ENCODE data around the gene ADIPOR1.
"Not testable (repeated sequence)": the region's sequence is repeated elsewhere in the genome, so short reads cannot be mapped to it uniquely, and the experiment has no call there.

The ADIPOR1 gene

DNA sequence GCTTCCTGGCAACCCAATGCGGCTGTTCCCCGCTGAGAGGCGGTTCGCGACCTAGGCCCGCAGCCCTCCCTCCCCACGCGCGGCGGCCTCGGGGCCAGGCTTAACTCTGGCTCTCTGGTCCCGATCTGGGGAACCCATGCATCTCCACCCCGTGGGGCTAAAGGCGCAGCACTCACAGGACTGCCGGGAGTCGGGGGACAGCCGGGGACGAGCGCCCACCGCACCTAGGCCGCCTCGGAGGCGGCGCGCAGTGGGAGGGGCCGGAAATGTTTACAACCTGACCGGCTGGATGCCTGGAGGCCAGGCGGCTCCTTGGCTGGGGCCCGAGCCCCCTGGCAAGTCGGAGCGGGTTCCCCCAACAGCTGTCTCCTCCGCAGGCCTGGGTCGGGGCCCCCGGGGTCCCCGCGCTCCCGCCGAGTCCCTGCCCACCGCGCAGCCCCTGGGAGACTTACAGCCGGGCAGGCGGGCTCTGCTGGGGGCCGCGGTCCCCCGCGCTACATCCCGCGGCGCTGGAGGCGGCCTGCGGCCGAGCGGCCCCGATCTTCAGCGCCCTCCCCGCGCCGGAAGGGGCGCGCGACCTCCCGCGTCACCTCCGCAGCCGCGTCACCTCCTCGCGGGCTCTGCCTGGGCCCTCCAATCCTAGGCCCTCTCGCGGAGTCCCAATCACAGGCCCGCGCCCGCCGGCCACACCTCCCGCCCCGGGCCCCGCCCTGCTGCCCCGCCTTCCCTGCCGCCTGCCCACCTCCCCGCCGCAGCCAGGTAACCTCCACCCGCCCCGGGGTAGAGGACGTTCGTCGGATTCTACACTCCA is at the start of gene ADIPOR1:
TSS of gene ADIPOR1 (minus strand) at position 580 of the 811 bp plus-strand sequence. CDS start 7,242 bp downstream, outside the sequence.
- DNase-seq = peak; percentile 96

- DNase-seq = peak; percentile 87
Measured at GRCh38 chr1:203006948-203007871, 49.1 kb upstream of the ADIPOR1 start, which contains the start of gene TMEM183A. TSS of gene TMEM183A (plus strand) at chr1:203007374. CDS start at chr1:203007466, 92 bp downstream.

DNA sequence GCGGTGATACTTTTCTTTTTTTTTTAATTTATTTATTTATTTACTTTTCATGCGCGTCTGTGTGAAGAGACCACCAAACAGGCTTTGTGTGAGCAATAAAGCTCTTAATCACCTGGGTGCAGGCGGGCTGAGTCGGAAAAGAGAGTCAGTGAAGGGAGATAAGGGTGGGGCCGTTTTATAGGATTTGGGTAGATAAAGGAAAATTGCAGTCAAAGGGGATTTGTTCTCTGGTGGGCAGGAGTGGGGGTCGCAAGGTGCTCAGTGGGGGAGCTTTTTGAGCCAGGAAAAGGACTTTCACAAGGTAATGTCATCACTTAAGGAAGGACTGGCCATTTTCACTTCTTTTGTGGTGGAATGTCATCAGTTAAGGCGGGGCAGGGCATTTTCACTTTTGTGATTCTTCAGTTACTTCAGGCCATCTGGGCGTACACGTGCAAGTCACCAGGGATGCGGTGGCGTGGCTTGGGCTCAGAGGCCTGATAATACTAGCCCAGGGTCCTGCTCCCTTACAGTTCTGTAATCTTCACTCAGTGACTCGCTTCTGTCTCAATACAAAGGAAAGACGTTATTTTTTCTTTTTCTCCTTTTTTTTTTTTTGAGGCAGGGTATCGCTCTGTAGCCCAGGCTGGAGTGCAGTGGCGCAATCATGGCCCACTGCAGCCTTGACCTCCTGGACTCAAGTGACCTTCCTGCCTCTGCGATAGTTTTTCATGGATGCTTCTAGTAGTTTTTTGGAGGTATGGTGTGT is 47.5 kb upstream of the ADIPOR1 start:
- DNase-seq = not testable (repeated sequence)

DNA sequence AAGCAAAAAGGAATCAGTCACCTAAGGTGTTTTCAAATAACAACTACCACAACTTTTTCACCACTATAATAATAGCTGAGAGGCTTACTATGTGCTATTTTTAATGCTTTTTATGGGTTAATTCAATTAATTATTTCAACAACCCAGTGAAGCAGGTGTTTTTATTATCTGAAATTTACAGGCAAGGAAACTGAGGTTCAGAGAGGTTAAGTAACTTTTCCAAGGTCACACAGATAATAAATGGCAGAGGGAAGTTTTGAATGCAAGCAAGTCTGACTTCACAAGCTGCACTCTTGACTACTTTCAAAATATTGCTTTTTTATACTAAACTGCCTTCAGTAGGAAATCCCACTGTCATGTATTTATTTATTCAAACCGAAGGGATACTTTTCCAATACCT is 44.8 kb upstream of the ADIPOR1 start:
- no peak for DNase-seq

- no peak for DNase-seq
Measured at GRCh38 chr1:203001986-203002385, 43.9 kb upstream of the ADIPOR1 start.

GRCh38 chr1:203000217-203000944 is 42.3 kb upstream of the ADIPOR1 start:
- DNase-seq = no peak

DNA sequence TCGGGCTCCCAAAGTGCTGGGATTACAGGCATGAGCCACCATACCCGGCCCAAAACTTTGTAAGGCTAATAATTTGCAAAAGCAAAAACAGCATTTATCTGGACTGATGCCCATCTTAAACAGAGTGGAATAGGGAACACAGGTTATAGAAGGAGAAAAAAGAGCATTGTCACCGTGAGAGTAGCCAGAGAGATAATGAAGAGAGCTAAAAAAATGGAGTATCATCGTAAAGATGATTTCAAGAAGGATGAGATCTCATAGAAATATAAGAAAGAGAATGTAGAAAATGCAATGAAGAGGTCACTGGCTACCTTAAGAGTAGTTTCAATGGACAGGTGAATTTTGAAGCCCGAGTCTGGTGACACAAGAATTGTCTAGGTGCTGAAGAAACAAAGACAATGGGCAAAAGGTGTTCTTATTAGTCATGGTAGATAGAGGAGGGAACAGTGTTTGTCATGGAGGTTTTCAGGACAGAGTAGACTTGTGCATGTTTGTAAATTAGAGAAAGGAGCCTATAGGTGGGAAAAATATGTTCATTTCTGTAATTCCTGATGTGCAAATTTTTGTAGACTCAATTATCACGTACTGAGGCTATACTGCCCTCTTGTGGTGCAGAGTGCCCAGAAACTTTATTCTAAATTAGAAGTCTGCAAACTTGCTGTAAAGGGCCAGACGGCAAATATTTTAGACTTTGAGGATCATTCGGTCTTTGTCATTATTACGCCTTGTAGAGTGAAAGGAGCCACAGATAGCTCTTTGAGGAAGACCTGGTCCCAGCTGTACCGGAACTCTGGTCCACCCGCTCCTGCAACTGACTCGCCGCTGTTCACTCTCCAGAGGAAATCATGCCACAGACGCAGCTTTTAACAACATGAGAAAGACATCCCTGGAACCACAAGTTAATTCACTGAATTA is 41.0 kb upstream of the ADIPOR1 start:
- DNase-seq = peak; percentile 9

DNA sequence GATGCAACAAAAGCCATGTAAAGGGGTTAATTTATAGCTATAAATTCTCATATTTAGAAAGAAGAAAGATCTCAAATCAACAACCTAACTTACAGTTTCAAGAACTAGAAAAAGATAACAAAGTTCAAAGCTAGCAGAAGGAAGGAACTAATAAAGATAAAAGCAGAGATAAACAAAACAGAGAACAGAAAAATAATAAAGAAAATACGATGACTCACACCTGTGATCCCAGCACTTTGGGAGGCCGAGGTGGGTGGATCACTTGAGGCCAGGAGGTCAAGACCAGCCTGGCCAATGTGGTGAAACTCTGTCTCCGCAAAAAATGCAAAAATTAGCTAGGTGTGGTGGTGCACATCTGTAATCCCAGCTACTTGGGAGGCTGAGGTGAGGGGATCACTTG is 36.6 kb upstream of the ADIPOR1 start:
- no peak for DNase-seq

DNA sequence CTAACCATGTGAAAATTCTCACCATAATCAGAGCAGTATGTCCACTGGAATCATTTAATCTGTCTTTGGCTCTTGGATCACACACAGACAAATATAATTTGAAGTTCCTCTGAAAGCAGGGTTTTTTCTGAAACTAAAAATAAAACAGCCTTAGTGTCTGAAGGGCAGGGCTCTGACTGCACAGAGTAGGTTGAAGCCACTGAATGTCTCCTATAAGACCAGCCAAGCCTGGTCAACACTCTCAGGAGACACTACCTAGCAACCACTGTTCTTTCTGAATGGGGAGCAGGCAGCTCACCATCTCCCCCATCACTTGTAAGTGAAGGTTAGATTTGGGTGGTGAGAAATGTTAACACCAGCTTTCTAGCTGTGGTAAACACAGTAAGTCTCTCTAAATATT is 33.0 kb upstream of the ADIPOR1 start:
- no peak for DNase-seq

DNA sequence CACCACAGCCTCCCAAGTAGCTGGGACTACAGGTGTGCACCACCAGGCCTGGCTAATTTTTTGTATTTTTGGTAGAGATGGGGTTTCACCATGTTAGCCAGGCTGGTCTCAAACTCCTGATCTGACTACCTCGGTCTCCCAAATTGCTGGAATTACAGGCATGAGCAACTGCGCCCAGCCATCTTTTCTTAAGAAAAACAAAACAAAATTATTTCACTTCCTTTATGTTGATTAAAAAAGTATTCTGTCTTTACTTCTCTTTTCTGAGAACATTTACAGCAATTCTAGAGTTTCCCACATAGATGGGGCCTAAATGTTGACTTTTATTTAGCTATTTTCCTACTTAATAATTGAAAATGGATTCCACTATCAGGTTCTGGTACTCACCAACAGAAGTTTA is 31.8 kb upstream of the ADIPOR1 start:
- no peak for DNase-seq

DNA sequence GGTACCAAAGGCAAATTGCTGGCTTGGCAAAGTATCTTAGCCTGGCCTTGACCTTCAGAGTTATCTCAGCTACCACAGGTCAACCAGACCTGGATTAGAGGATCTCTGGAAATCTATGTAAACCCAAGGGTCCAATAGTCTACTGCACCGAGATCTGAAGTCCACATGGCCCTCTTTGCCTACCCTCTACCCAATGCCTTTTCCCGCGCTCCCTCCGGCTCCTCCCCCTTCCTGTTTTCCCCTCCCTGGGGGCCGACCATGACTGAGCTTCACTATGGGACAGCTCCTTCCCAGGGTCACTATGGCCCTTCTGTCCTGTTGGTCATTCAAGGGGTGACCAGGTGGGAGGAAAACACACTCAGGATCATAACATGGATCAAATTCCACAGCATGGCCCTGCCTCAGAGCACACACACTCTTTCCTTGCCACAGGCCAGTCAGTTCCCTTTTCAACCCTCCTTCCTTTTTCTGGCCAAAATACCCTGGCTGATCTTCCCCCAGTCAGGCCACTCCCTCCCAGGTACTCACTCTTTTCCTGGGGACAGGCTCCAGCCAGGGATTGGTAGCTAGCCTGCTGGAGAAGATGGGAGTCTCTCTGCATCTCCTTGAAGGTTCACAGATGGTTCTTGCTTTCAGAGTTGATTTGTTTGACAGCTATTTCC is 29.9 kb upstream of the ADIPOR1 start:
- DNase-seq = no peak

DNA sequence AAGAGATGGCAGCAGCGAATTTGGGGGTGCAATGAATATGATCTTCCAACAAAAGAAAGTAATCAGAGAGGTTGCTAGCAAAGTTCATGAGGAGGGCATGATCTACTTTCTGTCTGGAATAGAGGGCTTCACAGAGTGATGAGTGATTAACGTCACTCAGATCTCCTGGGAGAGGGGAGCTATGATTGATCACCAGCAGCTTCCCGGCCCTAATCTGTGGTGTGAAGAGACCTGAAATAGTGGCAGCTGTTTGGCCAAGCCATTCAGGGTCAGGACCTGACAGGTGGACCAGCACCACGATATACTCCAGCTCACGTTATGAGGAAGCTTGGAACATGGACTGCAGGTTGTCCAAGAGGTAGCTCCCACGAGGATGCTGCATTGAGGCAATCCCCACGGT is 29.1 kb upstream of the ADIPOR1 start:
- no peak for DNase-seq

- not testable (repeated sequence) for DNase-seq
Measured at GRCh38 chr1:202986120-202986519, 28.0 kb upstream of the ADIPOR1 start.

- no peak for DNase-seq
Measured at GRCh38 chr1:202982715-202983430, 24.8 kb upstream of the ADIPOR1 start.

GRCh38 chr1:202981939-202982338 is 23.8 kb upstream of the ADIPOR1 start:
- DNase-seq = no peak

GRCh38 chr1:202979459-202979858 is 21.3 kb upstream of the ADIPOR1 start:
- DNase-seq = no peak

GRCh38 chr1:202976633-202977032 is 18.5 kb upstream of the ADIPOR1 start:
- DNase-seq = no peak

DNA sequence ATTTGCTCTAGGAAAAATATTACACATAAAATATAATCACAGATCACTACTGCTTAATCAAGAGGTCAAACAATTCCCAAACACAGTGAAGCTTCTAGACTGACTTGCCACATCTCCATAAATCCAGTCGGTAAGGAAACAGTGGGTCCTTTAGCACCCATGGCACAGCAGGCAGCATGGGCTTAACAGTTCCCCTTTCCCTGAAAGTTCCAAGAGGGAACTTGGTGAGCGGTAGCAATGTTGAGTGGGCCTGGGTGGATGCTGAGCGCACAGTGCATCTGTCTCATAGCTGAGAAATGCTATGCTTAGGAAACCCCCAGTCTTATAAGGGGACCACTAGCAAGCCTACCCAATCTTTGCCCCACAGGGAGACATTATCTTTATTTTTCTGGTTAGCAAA is 16.7 kb upstream of the ADIPOR1 start:
- no peak for DNase-seq

DNA sequence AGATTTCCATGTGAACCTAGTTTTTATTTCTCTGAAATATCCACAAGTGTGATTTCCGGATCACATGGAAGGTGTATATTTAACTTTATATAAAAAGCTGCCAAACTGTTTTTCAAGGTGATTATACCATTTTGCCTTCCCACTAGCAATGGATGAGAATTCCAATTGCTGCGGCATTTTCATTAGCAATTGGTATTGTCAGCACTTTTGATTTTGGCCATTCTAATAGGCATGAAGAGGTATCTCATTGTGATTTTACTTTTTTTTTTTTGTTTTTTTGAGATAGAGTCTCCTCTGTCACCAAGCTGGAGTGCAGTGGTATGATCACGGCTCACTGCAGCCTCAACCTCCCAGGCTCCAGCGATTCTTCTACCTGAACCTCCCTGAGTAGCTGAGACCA is 13.9 kb upstream of the ADIPOR1 start:
- no peak for DNase-seq

- no peak for DNase-seq
Measured at GRCh38 chr1:202968895-202969295, 10.8 kb upstream of the ADIPOR1 start.
